Vagina (tissue), 2 donors: ENCODE measurements around the gene ASCC2.

Experiments used
- CTCF ChIP-seq, 3 experiments: fragments of 450-650 bp in 2 of 3; fragments of 200-600 bp in 1 of 3; sonication (generic) in 1 of 3; IDR thresholded peaks; one replicate each; pipeline ENCODE4 v1.5.1; 2017 to 2019; ENCODE audit warnings: antibody characterized with exemption in 3 of 3, mild to moderate bottlenecking in 2 of 3, moderate library complexity in 2 of 3
- POLR2AphosphoS5 ChIP-seq, 2 donors: sonication (generic); formaldehyde crosslinking; IDR thresholded peaks; one replicate each; pipeline ENCODE4 v1.9.0; 2017; ENCODE audit warnings: antibody characterized with exemption in 2 of 2, mild to moderate bottlenecking in 2 of 2, low read depth in 1 of 2; ENCODE audit not compliant: insufficient read depth in 1 of 2

- TF ChIP-seq CTCF (IDR thresholded peaks at IDR 0.05) (no peak), POLR2AphosphoS5 (IDR thresholded peaks at IDR 0.05; ENCODE audit: insufficient read depth in 1 of 2, low read depth in 1 of 2) (no peak)
Observed at GRCh38 chr22:29756341-29756740, 81.7 kb downstream of the ASCC2 start.
